ENCODE data around the gene HERPUD1.
"Not testable (repeated sequence)": the region's sequence is repeated elsewhere in the genome, so short reads cannot be mapped to it uniquely, and the experiment has no call there.

Gene HERPUD1

DNA sequence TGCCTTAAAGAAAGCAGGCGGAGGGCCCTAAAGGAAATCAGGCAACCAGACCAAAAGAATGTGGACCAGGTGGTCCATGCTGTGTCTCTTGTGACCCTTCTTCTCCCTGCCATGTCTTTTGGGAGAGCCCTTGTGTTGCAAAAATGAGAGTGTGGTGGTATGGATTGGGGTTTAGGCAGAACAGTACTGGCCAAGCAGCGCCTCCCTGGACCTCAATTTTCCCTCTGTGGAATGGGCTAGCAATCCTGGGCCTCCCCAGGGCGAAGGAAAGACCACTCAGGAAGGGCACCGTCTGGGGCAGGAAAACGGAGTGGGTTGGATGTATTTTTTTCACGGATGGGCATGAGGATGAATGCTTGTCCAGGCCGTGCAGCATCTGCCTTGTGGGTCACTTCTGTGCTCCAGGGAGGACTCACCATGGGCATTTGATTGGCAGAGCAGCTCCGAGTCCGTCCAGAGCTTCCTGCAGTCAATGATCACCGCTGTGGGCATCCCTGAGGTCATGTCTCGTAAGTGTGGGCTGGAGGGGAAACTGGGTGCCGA, 49.9 kb downstream of the HERPUD1 start:
- no peak for TF ChIP-seq POLR2A (IDR thresholded peaks at IDR 0.05; ENCODE audit: low read length)
- no peak for TF ChIP-seq GATA1 (IDR thresholded peaks at IDR 0.05; ENCODE audit: low read depth, low read length)
- DNase-seq, result no peak

GRCh38 chr16:56982695-56983094, 50.8 kb downstream of the HERPUD1 start:
- DNase-seq, result no peak

GRCh38 chr16:56983211-56983751, 51.3 kb downstream of the HERPUD1 start:
- no peak for TF ChIP-seq POLR2A (IDR thresholded peaks at IDR 0.05; ENCODE audit: low read length)
- TF ChIP-seq GATA1 (IDR thresholded peaks at IDR 0.05; ENCODE audit: low read depth, low read length), result no peak
- no peak for DNase-seq

More at GRCh38 chr16:56982695-56983094, 50.8 kb downstream of the HERPUD1 start:
- TF ChIP-seq POLR2A (IDR thresholded peaks at IDR 0.05; ENCODE audit: low read length) (no peak), GATA1 (IDR thresholded peaks at IDR 0.05; ENCODE audit: low read depth, low read length) (no peak)

DNA sequence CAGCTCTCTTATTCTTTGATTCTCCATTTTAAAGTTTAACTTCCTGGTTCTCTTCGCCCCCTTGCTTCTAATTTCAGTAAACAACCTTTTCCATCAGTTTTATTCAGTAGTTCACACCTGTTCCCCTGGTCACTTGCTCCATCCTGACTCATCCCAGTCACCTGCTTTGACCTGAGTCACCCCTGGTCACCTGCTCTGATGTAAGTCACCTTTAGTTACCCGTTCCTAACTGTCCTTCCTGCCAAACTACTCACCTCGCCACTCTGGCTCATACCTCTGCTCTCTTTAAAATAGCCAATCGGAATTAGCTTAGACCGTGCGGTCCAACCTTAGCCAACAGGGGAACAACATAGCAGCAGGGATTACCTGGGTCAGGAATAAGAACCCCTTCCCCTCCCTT, 52.7 kb downstream of the HERPUD1 start:
- TF ChIP-seq GATA1 (IDR thresholded peaks at IDR 0.05; ENCODE audit: low read depth, low read length), result no peak
- no peak for TF ChIP-seq POLR2A (IDR thresholded peaks at IDR 0.05; ENCODE audit: low read length)
- DNase-seq, result no peak

GRCh38 chr16:56985288-56985961, 53.5 kb downstream of the HERPUD1 start:
- TF ChIP-seq POLR2A (IDR thresholded peaks at IDR 0.05; ENCODE audit: low read length), result no peak
- no peak for TF ChIP-seq GATA1 (IDR thresholded peaks at IDR 0.05; ENCODE audit: low read depth, low read length)
- DNase-seq, result peak in 1 of 2 experiments; percentile 25

- TF ChIP-seq GATA1 (IDR thresholded peaks at IDR 0.05; ENCODE audit: low read depth, low read length), result no peak
- no peak for TF ChIP-seq POLR2A (IDR thresholded peaks at IDR 0.05; ENCODE audit: low read length)
These were observed 54.0 kb downstream of the HERPUD1 start for GRCh38 chr16:56985962-56986360.

DNA sequence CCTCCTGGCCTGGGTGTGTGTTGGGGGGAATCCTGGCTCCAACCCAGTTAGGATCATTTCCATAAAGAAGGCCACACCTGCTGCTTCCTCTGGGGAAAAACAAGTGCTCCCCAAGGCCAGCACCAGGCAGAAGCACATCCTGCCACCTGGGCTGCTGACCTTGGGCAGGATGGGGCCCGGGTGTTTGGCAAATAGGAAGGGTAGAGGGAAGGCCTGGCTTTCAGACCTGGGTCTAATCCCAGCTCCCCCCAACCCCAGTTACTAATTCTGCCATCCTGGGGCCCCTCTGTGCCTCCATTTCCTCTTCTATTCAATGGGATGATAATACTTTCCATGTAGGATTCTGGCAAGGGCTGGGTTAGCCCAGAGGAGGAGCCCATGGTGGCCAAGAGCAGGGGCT, 54.4 kb downstream of the HERPUD1 start:
- TF ChIP-seq GATA1 (IDR thresholded peaks at IDR 0.05; ENCODE audit: low read depth, low read length) (no peak), POLR2A (IDR thresholded peaks at IDR 0.05; ENCODE audit: low read length) (no peak)
- no peak for DNase-seq

More at GRCh38 chr16:56985962-56986360, 54.0 kb downstream of the HERPUD1 start:
- DNase-seq, result no peak

DNA sequence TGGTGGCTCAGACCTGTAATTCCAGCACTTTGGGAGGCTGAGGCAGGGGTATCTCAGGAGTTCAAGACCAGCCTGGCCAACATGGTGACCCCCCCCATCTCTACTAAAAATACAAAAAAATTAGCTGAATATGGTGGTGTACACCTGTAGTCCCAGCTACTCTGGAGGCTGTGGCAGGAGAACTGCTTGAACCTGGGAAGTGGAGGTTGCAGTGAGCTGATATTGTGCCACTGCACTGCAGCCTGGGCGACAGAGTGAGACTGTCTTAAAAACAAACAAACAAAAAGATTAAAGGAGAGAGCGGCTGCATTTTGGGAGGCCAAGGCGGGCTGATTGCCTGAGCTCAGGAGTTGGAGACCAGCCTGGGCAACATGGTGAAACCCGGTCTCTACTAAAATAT, 55.0 kb downstream of the HERPUD1 start:
- not testable (repeated sequence) for DNase-seq

DNA sequence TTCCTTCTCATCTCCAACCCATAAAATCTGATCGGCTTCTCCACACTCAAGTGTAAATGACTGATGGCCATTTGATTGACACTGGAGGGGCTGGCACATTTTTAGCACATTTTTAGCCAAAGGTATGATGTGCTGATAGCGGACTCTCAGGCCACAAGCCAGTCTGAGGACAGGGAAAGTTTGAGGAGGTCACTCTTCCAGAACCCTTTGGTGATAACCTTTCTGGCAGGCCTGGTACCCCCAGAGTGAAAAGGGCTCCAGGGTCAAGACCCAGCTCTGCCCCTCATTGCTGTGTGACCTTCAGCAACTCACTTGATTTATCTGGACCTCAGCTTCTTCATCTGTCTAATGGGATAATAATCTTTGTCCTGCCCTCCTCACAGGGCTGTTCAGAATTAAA, 55.8 kb downstream of the HERPUD1 start:
- no peak for TF ChIP-seq POLR2A (IDR thresholded peaks at IDR 0.05; ENCODE audit: low read length)
- no peak for TF ChIP-seq GATA1 (IDR thresholded peaks at IDR 0.05; ENCODE audit: low read depth, low read length)
- DNase-seq, result no peak

DNA sequence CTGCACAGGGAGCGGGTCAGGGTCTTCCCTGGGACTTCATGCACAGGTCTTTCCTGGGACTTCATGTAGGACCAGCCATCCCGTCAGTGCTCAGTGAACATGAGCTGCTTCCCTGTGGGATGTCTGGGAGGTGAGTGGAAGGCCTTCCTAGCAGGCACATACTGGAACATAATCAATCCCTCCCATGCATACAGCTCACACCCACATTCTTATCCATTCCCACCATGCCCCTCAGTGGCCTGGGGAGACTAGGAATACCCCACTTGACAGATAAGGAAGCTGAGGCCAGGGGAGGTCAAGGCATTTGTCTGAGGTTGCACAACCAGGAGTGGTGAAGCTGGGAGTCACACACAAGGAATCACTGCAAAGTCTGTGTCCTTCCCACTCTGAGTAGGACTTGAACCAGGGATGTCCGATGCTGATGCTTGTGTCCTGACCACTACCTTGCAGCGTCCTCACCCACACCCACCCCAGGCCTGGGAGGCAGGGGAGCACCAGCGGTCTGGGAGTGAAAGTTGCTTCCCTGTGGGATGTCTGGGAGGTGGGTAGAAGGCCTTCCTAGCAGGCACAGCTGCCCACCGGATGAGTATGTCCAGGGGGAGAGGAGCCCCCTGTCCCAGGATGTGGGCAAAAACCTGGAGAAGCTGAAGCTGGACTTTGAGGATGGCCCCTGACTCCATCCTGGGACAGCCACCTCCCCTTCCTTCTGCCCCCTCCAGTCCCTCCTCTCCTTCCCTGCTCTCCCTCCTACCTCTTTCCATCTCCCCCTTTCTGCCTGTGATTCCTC, 56.4 kb downstream of the HERPUD1 start:
- DNase-seq, result peak; percentile 22 to 54
- no peak for TF ChIP-seq POLR2A (IDR thresholded peaks at IDR 0.05; ENCODE audit: low read length)

- peak; percentile 82 to 85 for DNase-seq
- peak; percentile 59 for TF ChIP-seq POLR2A (IDR thresholded peaks at IDR 0.05; ENCODE audit: low read length)
- no peak for TF ChIP-seq GATA1 (IDR thresholded peaks at IDR 0.05; ENCODE audit: low read depth, low read length)
These were observed 57.3 kb downstream of the HERPUD1 start, which contains the start of gene NLRC5 for GRCh38 chr16:56988948-56989945. TSS of gene NLRC5 (plus strand) at chr16:56989557. CDS start at chr16:57020713, 31,156 bp downstream.

DNA sequence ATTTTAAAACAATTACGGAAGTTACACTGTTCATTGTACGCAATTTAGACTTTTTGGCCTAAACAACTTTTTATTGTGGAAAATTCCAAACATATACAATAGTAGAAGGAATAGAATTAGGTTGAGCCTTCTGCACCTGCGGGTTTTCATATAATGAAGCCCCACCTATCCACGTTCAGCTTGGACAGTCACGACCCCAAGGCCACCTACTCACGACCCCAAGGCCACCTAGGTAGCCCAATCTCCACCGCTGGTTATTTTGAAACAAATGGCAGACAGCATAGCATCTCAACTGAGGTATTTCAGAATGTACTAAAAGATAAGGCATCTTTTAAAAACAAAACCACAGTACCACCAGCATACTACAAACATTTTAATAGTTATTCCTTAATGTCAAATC, 58.0 kb downstream of the HERPUD1 start:
- no peak for DNase-seq
- TF ChIP-seq POLR2A (IDR thresholded peaks at IDR 0.05; ENCODE audit: low read length), result no peak
- no peak for TF ChIP-seq GATA1 (IDR thresholded peaks at IDR 0.05; ENCODE audit: low read depth, low read length)
